ENCODE results near the gene PRR23C. TPM values are rescaled to one million over a fixed set of nuclear protein-coding genes. Genes with fewer than 3 reads are reported as not detected.

The PRR23C gene
- total RNA-seq, result not detected

DNA sequence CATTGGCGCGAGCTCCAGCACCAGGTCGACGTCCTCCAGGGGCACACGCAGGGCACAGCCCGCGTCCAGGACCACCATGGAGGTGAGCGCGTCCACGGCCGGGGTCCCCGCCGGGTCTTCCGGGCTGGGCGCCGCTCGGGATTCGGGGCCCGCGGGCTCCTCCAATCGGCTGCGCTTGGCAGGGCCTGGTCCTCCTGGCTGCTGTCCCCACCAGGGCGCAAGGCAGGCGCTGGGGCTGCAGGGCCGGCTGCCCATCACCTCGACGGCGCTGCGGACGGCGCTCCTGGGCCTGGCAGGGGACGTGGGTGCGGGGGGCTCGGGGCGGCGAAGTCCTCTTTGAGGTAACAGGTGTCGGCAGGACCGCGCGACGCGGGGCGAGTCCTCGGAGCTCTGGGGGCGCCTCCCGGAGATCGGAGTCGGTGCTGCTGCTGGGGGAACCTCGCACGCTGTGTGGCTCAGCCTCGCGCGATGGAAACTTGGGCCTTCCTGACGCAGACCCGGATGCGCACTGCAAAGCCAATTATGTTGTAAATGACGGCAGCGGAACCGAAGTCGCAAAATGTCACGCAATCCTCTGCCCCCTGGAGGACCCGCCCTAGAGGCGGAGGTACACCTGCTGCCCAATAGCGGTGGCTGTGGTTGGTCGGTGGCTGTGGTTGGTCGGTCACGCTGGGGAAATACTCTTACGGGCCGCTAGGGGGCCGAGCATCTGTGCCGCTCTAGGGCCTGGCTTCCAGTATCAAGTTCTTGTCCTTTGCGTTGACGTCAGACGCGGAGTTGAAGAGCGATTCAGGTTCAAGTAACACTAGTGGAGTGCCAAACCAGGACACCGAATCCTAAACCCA, at the start of gene PRR23C:
Gene PRR23C (minus strand): TSS at position 527 of the 845 bp plus-strand sequence. CDS start 272 bp downstream, at position 255.
- H3K27me3 ChIP-seq, result no peaks in the 10 kb centered on the region
- TF ChIP-seq POLR2A (IDR thresholded peaks at IDR 0.05), result no peak
- TF ChIP-seq, protein P1, sequence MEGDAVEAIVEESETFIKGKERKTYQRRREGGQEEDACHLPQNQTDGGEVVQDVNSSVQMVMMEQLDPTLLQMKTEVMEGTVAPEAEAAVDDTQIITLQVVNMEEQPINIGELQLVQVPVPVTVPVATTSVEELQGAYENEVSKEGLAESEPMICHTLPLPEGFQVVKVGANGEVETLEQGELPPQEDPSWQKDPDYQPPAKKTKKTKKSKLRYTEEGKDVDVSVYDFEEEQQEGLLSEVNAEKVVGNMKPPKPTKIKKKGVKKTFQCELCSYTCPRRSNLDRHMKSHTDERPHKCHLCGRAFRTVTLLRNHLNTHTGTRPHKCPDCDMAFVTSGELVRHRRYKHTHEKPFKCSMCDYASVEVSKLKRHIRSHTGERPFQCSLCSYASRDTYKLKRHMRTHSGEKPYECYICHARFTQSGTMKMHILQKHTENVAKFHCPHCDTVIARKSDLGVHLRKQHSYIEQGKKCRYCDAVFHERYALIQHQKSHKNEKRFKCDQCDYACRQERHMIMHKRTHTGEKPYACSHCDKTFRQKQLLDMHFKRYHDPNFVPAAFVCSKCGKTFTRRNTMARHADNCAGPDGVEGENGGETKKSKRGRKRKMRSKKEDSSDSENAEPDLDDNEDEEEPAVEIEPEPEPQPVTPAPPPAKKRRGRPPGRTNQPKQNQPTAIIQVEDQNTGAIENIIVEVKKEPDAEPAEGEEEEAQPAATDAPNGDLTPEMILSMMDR (IDR thresholded peaks at IDR 0.05), result no peak
- H3K4me3 ChIP-seq, result no peak within 1 kb of the TSS
- intact Hi-C loops (cut with DNase I), result no loop called here
- no peaks in the 10 kb centered on the region for H3K4me1 ChIP-seq
- H3K36me3 ChIP-seq (replicated peaks in 1 of 2; ENCODE audit: insufficient read depth in 1 of 2, low read depth in 2 of 2), result no peaks in the 10 kb centered on the region
- peaks cover 0 to 11% (median 0%) of the 10 kb centered on the region in 3 donors for H3K9me3 ChIP-seq
- whole genome bisulfite sequencing, 2 donors, result 43 to 45% methylated on average over 23 to 58 of the region's 77 CpGs
- DNase-seq (no peak), ATAC-seq (no peak)
- H3K27ac ChIP-seq, result no peak within 1 kb of the TSS

DNA sequence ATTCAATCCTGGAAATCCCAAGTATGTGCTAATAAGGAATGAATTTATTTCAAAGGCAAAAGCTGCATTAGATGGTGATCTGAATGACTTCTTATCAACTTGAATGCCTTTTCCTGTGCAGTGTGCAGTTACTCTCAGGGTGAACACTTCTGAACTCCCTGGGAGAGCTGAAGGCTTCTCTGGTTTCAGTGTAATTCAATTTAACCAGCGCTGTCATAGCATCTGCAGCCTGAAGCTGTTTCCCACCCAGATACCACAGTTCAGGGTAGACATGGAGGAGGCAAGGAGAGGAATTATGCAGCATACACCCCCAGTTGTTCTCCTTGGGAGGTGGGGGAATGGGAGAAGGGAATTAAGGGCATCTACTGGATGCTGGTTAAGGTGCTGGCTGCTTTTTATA, 49.1 kb upstream of the PRR23C start:
- Histone ChIP-seq H3K4me1 (no peaks in the 10 kb centered on the region), H3K27ac (no peak overlapping the region), H3K4me3 (no peak overlapping the region), H3K27me3 (no peaks in the 10 kb centered on the region), H3K36me3 (replicated peaks in 1 of 2; ENCODE audit: insufficient read depth in 1 of 2, low read depth in 2 of 2) (no peaks in the 10 kb centered on the region), H3K9me3 (no peaks in the 10 kb centered on the region)
- intact Hi-C loops (cut with DNase I), result no loop called here
- WGBS, 2 donors, result 89 to 100% methylated on average over 1 of the region's 1 CpG
- ATAC-seq, result no peak
- TF ChIP-seq, protein P1 (IDR thresholded peaks at IDR 0.05), result no peak
- TF ChIP-seq POLR2A (IDR thresholded peaks at IDR 0.05), result no peak
- no peak for DNase-seq

DNA sequence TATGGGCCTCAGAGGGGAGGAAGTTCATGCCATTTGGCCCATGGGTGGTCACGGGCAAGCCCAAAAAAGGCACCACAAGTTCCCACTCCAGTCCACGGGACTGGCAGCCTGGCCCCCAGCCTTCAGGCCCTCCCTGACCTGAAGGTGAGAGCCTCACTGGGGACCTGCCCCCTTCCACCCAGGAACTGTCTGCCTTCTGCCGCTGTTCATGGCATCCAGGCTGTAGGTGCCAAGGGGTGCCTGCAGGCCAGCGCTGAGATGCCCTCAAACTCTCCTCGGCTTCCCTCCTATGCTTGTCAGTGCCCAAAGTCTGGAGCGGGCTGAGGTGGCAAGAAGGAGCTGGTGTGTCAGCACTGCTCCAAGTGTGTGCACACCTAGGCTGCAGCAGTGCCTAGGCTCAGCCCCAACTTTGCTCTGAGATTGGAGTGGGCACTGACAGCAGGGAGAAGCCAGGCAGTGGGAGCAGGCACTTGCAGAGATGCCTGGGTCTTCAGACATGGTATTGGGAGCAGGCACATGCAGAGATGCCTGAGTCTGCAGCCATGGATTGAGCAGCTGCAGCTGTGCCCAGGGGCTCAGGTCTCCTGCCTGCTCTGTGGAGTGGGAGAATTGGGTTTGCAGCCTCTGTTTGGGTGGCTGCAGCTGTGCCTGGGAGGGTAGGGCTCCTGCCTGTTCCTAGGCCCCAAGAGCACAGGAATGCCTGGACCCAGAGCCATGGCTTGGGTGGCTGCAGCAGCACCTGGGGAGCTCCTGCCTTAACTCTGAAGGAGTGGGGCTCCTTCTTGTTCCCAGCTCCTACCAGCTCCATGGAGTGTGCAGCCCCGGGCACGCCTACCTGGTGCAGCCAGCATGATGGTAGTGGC, 44.0 kb upstream of the PRR23C start:
- H3K9me3 ChIP-seq, result no peaks in the 10 kb centered on the region
- H3K4me1 ChIP-seq, result no peaks in the 10 kb centered on the region
- intact Hi-C loops (cut with DNase I), result no loop called here
- no peak for TF ChIP-seq POLR2A (IDR thresholded peaks at IDR 0.05)
- TF ChIP-seq, protein P1 (IDR thresholded peaks at IDR 0.05), result no peak
- H3K36me3 ChIP-seq (replicated peaks in 1 of 2; ENCODE audit: insufficient read depth in 1 of 2, low read depth in 2 of 2), result no peaks in the 10 kb centered on the region
- no peak for ATAC-seq
- WGBS, 2 donors, result 72 to 73% methylated on average over 6 to 8 of the region's 8 CpGs
- H3K4me3 ChIP-seq, result no peak overlapping the region
- H3K27ac ChIP-seq, result no peak overlapping the region
- H3K27me3 ChIP-seq, result no peaks in the 10 kb centered on the region
- DNase-seq, result no peak

DNA sequence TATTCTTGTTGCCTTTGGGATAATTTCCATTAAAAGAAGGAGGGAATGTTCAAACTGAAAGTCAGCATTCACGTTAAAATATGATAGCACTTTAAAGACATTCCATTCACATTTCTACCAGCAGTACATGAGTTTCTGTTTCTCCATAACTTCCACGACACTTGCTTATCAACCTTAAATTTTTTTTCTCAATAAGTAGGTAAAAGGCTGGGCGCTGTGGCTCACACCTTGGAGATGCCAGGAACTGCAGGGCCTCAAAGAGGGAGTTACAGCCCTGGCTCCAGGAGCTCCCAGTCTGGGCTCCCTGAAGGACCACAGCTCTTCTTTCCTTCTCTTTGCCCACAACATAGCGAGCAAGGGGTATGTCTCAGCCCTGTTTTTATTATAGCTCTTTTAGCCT, 42.9 kb upstream of the PRR23C start:
- TF ChIP-seq, protein P1 (IDR thresholded peaks at IDR 0.05), result no peak
- no peak for TF ChIP-seq POLR2A (IDR thresholded peaks at IDR 0.05)
- H3K27ac ChIP-seq, result no peak overlapping the region
- no peaks in the 10 kb centered on the region for H3K27me3 ChIP-seq
- WGBS, 2 donors, result 68 to 70% methylated on average over 4 of the region's 4 CpGs
- H3K9me3 ChIP-seq, result peaks cover 0 to under 1% (median 0%) of the 10 kb centered on the region in 3 donors
- DNase-seq (no peak), ATAC-seq (no peak)
- H3K36me3 ChIP-seq (replicated peaks in 1 of 2; ENCODE audit: insufficient read depth in 1 of 2, low read depth in 2 of 2), result no peaks in the 10 kb centered on the region
- intact Hi-C loops (cut with DNase I), result no loop called here
- H3K4me1 ChIP-seq, result no peaks in the 10 kb centered on the region
- H3K4me3 ChIP-seq, result no peak overlapping the region
